GM20431 (cell line): ENCODE data around the gene KLF16.

Experiments used
- in situ Hi-C: fragments of 300-500 bp; cut with MseI, MboI; formaldehyde crosslinking; loops from one replicate; pipeline ENCODE4 v1.15.0; 2020; ENCODE audit warnings: low sequenced_read_pairs; ENCODE audit not compliant: unreplicated experiment

The KLF16 gene

DNA sequence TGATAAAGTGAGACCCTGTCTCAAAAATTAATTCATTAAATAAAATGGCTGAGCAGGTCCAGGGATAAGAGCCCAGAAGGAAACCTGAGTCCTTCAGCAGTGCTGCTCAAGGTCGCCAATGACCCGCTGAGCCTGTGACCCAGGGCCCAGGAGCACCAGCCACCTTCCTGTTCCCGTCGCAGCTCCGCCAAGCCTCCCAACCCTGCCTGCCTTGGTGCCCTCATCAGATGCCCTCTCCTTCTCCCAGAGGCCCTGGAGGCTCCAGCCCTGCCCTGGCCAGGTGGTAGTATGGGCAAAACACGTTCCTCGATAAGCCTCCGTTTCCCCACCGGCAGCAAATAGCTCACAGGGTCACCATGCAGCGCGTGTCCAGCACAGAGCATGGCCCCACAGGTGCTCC, 17.7 kb downstream of the KLF16 start:
- in situ Hi-C loops = no loop called here

DNA sequence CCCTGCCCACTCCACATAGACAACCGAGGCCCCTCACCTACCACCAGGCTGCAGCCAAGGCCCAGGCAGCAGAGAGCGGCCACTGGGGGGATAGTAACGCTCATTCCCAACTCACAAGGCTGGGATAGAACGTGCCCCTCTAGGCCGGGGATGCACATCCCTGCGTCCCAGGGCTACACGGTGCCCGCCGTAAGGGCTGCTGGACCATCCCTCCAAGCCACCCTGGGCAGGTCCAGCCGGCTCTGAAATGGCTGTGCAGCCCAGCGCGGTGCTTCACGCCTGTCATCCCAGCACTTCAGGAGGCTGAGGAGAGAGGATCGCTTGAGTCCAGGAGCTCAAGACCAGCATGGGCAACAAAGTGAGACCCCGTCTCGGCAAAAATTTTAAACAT, 18.3 kb downstream of the KLF16 start:
- in situ Hi-C loops = no loop called here

DNA sequence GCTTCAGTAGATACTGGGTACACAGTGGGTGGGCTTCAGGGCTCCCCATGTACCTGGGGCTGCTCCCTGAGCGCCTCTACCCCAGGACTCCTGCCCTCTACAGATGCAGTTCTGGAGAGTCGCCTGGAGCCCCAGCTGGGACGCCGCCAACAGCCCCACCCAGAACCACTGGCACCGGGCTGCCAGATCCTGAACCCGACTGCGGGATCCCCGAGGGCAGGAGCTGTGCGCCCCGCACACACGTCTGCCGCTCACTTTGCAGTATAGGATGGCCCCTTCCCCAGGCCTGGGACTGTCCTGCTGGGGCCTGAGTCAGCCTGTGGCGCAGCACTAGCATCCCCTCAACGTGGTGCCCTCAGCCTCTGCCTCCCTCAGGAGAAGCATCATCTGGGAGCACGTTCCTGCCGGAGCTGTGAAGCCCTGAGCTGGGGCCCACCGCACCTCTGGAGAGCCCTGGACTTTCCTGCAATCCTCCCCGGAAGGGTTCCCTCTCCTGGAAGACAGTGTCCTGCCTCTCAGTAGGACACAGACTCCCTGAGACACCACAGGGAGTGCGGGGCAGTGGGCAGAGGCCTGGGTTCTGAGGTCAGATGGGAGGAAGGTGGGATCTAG, 18.8 kb downstream of the KLF16 start:
- in situ Hi-C loops = no loop called here

DNA sequence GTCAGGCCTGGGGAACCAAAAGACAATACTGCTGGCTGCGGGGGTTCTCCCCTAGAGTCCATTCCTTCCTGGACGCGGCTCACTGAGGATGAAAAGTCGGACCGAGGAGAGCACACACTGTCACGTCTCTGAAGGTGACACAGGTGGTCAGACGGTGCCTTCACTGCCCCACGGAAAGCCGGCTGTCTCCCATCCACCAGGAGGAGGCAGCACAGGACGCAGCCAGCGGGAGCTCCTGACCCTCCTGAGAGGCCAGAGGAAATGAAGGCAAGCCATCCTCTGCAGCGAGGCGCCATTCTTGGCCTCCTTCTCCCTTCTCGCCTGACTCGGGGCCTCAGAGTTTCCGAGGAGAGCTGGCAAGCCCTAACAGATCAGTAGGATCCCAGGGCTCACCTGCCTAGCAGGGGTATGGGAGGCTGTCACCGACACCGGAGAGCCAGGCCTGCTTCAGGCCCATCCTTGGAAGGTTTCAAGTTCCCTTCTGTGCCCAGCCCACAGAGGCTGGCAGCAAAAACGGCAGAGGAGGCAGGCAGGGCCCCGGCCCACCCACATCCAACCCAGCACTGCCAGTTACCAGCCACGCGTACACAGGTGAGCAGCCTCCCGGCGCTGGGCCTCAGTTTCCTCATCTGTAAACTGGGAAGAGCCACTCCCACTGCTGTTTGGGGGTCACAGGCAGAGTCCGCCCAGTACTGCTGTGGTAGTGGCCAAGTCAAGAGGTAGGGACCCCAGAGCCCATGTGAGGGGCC, 19.6 kb downstream of the KLF16 start:
- in situ Hi-C loops = no loop called here

DNA sequence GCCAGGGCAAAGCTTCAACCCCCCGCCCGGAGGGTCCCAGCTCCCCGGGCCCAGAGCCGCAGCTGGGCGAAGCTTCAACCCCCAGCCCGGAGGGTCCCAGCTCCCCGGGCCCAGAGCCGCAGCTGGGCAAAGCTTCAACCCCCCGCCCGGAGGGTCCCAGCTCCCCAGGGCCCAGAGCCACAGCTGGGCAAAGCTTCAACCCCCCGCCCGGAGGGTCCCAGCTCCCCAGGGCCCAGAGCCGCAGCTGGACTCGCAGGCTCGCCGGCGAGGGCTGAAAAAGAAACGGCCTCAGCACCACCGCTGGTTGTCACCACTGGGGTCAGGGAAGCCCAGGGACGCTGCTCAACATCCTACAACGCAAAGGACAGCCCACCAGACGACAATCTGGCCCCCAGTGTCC, 20.3 kb downstream of the KLF16 start:
- in situ Hi-C loops = no loop called here

DNA sequence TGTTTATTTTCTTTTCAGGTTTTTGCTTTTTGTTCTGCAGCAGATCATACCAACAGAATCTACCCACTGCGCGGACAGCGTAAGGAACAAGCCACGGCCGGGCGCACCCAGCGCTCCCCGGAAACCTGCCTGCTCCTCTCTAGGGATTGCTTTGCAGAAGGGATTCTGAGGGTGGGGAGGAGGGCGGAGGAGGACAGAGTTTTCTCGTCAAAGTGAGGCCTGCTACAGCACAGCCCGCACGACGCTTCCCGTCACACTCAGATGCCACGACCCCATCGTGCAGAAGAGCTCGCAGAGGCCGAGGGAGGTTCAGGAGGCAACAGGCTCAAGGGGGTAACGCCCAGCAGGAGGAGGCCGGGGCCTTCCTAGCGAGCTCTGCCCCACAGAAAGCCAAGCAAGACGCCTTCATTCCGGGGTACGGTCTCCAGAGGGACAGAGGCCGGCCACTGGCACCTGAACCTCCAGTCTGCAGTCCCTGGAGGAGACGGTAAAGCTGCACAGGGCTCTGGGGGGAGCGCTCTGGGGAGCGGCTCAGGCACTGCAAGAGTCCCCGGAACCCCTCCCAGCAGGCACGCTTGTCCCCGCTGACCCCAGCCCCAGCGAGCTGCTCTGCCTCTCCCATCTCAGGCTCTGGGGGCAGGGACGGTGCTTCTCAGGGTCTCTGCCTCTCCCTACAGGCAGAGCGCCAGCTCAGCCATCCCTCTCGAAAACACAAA, 22.0 kb downstream of the KLF16 start:
- in situ Hi-C loops = no loop called here

DNA sequence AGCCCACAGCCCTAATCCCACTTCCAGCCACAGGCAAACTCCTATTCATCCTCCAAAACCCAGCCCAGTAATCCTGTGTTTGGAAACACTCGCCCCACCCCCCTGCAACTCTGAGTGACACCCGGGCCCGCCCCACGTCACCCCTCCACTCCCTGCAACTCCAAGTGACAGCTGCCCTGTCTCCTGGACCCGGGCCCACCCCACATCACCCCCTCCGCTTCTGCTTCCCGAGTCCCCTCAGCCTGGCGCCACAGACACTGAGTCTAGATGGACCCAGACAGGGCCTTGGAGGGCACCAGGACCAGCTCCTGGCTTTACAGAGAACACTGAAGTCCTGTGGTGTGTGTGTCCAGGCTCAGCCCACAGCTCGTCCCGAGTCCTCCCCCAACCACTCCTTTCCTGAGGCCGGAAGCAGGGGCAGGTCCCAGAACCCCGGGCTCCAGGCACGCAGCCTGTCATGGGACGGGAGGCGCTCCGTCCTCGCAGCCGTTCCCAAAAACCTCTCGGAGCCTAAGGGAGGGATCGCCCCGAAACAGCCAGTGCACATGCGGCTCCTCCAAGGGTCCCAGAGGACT, 22.8 kb downstream of the KLF16 start:
- in situ Hi-C loops = no loop called here

DNA sequence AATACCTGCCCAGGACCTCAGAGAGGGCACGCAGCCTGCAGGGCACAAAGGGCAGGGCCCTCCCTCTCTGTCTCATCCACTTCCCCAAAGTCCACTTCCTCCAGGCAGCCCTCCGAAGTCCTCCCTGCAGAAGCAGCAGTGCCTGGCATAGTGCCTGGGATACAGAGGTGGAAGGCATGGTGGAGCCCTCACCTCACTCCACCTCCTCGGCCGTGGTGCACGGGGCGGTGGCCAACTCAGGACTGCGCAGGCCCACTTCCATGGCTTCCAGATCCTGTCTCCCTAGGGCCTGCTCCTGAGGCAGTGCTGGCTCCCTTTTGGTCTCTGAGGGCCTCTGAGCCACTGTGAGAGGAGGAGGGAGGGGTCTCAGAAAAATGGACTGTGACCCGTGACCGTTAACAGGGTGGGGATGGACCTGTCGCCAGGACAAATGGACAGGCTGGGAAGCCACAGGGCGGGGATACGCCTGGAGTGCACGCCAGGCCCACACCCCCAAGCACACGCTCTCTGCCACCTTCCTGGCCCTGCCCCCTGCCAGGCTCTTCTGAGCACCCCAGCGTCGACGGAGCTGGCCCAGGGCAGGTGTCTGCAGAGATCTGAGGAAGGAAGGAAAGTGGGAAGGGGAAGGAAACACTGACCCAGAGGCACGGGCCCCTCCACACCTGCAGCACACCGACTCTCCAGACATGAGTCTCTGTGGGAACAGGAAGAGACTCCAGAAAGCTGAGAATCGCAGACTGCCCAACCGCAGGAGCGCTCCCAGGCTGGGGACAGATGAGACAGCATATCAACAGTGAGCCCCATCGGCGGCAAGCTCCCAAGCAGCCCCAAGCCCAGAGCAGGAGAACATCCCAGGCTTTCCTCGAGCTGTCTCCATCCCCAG, 23.5 kb downstream of the KLF16 start:
- in situ Hi-C loops = no loop called here

DNA sequence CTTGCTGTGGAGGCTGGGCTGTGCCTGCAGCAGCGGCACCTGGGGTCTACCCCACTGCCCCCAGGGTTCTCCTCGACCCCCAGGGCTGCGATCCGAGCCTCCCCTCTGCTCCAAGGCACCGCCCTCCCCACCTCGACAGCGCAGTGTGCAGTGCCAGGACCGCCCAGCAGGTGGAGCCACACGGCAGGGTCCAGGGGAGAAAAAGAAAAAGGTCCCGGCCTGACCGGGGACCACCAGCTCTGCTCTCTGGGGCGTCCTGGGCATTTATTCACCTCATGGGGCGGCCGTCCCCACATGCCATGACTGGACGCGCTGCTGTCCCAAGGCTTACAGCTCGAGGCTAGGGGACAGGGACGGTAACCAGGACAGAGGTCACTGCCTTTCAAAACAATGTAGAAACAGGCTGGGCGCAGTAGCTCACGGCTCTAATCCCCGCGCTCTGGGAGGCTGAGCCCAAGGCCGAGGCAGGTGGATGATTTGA, 25.7 kb downstream of the KLF16 start:
- in situ Hi-C loops = no loop called here

DNA sequence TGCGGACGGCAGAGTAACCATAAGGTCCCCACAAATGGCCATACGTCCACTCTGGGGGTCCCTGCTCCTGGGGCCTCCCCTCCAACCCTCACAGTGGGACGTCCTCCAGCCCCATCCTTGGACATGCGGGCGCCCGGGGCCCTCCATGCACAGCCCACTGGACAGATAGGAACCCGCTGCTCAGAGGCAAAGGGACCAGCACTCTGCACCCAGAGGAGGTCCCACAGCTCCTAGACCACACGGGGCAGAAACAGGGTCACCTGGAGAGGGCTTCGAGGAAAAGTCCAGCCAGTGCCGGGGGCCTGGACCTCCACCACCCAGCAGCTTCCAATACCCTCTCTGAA, 26.2 kb downstream of the KLF16 start:
- in situ Hi-C loops = no loop called here

DNA sequence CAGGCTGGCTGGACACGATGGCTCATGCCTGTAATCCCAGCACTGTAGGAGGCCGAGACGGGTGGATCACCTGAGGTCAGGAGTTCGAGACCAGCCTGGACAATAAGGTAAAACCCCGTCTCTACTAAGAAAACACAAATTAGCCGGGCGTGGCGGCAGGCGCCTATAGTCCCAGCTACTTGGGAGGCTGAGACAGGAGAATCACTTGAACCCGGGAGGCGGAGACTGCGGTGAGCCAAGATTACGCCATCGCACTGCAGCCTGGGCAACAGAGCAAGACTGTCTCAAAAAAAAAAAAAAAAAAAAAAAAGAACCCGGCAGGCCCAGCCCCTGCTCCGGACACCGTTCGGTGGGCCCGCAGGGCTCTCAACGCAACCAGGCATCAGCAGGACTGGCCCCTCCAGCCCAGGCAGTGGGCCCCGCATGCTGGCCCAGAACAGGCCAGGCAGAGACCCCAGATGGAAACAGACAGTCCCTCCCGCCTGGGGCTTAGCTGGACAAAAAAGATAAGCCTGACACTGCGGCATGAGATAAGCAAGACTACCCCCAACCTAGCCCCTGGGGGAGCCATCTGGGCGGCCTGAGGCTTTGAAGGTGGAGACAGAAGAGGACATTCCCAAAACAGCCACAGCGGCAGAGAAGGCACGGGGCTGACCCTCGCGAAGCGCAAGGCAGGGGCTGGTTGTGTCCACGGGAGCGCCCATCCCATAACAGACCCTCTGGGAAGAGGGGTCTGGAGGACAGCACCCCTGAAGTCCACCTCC, 26.7 kb downstream of the KLF16 start:
- in situ Hi-C loops = no loop called here

DNA sequence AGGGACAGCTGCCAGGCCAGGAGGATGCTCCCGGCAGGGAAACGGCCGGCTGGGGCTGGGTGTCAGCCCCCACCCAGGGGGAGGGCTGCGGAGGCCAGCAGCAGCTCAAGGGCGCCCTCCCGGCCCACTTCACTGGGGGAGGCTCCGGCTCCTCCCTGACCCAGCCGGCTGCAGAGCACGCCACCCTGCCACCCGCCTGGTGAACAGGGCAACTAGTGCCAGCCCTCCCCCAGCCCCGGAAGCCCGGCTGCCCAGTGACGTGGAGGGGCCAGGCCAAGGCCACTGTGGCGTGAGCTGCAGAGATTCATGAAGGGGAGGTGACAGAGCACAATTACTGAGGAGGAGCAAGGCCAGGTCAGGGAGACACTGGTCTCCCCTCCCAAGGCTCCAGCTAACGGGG, 29.8 kb downstream of the KLF16 start:
- in situ Hi-C loops = no loop called here

DNA sequence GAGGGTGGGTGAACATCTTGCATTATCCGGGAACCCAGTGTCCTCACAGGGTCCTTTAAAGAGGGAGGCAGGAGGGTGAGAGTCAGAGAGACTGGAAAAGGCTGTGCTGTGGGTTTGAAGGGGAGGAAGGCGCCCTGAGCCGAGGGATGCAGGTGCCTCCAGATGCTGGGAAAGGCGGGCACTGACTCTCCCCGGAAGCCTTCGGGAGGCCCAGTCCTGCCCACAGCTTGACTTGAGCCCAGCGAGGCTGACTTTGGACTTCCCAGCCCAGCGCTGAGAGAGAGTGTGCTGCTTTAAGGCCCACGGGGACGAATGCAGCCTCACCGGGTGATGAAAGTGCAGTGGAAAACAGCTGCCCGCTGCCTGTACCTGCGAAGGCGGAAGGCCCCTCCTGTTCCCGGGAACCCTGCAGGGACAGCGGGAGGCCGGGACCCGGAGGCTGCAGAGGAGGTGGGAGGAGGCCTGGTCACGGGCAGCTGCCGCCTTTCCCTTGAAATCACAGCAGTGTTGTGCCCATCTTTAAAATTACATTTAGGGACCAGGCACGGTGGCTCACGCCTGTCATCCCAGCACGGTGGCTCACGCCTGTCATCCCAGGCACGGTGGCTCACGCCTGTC, 31.2 kb downstream of the KLF16 start:
- in situ Hi-C loops = no loop called here

DNA sequence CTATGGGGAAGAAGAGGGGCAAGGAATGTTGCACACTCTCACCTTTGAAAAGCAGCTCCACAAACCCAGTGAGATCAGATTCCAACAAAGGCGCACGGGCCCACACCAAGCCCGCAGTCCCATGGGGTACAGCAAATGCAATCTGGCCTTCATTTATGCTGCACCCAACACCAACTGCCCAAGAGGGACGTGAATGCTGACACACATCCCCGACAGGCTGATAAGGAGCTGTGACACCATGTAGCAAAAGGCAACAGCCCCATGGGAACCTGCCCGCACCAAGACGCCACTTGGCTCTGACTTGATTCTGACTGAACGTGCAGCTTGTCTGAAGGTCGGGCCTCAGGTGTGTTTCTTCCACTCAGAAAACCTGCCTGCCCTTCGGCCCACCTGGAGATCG, 32.4 kb downstream of the KLF16 start:
- in situ Hi-C loops = no loop called here

DNA sequence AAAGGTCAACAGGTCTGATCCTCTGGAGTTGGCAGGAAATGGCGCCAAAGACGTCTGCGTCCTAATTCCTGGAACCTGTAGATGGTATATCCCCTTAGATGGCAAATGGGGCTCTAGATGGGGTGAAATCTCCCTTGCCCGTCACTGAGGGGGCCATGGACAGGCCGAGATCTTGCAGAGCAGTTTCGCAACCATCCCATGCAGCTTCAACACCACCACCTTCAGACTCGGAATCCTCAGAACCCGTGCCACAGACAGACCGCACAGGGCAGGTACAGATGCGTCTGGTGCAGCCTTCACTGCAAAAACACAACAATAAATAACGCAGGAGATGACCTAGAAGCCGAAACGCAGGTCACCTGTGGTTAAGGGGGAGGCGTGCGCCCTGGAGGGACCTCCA, 32.8 kb downstream of the KLF16 start:
- in situ Hi-C loops = no loop called here

DNA sequence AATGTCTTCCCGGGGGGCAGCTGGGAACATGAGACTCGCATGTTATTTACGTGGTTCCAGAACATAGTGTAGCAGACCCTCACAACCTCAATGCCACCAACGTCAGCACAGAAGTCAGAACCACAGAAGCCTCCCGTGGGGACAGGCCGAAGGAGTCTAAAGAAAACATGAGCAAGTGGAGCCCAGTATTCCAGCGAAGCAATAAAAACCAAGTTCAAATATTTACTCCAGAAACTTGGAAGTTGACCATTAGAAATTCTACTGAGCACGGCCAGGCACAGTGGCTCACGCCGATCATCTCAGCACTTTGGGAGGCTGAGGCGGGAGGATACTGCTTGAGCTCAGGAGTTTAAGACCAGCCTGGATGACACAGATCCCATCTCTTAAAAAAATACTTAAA, 33.4 kb downstream of the KLF16 start:
- in situ Hi-C loops = no loop called here

DNA sequence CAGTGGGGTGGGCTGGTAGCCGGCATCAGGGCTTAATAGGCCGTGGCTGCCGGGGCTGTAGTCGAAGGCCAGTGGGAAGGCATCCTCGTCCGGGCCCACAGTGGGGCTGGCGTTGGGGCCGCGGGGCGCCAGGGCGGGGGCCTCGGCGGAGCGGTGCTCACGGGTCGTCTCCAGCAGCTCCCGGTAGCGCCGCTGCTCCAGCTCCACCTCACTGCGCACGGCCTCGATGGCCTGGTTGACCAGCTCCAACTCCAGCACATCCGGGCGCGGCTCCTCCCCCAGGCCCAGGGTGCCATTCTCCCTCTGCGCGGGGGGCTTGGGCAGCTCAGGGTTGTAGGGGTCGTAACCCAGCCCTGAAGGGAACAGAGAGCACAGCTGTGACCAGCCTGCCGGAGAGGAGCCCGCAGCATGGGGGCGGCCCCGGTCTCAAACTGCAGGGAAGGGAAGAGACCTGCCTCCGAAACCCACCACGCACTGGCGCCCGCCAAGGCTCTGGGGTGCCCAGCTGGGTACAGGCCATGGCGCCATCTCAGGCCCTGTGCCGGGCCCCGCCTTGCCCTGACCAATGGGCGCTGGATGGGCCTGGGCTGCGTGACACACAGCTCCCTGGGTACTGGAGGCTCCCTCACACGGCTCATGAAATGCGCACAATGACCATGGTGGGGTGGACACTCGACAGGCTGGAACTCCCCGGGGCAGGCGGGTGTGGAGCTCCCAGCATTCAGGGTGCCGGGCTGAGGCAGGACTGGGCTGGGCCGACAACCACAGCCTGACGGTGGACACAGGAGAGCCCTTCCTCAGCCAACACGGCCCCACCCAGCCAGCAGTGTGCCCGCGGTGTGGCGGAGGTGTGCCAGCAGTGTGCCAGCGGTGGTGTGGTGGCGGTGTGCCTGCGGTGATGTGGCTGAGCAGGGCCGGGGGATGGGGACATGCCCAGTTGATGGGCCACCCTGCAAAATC, 34.8 kb downstream of the KLF16 start:
- in situ Hi-C loops = no loop called here
